Measurements from ENCODE around the gene CDKN1B.

GRCh38 chr12:12668005-12668404 lies 49.2 kb upstream of the CDKN1B start:
- no peak for TF ChIP-seq CTCF (IDR thresholded peaks at IDR 0.05 in 2 of 3, conservative IDR thresholded peaks at IDR 0.05 in 1 of 3; ENCODE audit: borderline replicate concordance in 1 of 3, insufficient read depth in 1 of 3, low read depth in 2 of 3, low read length in 2 of 3)
- no peak for TF ChIP-seq POLR2AphosphoS5 (IDR thresholded peaks at IDR 0.05; ENCODE audit: low read depth, low read length)
- no peak for TF ChIP-seq RAD21 (IDR thresholded peaks at IDR 0.05; ENCODE audit: low read depth)
- no peak for TF ChIP-seq POLR2A (IDR thresholded peaks at IDR 0.05; ENCODE audit: borderline replicate concordance, extremely low read depth, insufficient read depth, insufficient read length)
- no peak for TF ChIP-seq EGR1 (IDR thresholded peaks at IDR 0.05; ENCODE audit: low read depth)
- no peak for TF ChIP-seq YY1 (IDR thresholded peaks at IDR 0.05; ENCODE audit: extremely low read depth, insufficient replicate concordance, low read depth, low read length)
- no peak for TF ChIP-seq EZH2phosphoT487 (IDR thresholded peaks at IDR 0.05; ENCODE audit: borderline replicate concordance)
- no peak for TF ChIP-seq EZH2 (IDR thresholded peaks at IDR 0.05)
- no peak for TF ChIP-seq TCF7L2 (IDR thresholded peaks at IDR 0.05; ENCODE audit: borderline replicate concordance, extremely low read depth, insufficient read depth, insufficient read length)
